ENCODE measurements around the gene CYP11A1.

CYP11A1 gene

DNA sequence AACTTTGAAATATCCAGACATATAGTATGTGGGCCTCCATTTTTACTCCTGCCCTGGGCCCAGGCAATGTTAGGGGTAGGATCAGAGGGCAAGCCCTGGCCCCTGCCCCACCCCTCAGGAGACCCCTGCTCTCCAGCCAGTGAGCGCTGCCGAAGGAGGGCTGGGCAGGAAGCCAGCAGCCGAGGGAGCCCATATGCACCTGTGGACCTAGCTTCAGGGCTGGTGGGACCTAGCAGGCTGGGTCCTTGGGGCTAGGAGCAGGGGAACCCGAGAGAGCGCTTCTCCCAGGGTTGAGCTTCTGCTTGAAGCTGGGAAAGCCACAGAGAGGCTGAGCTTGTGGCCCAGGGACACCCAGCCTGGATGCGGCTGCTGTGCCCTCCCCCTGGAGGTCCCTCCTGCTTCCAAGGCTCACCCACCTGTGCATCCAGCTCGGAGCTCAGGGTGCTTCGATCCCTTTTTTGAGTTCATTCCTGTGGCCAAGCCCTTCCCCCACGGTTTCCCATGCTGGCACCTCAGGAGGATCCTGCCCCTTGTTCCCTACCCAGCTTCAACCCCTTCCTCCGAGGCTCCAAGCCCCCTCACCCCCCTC is 21.0 kb upstream of the CYP11A1 start:
- H3K9me3 ChIP-seq (replicated peaks in 1 of 11) = no peaks in the 10 kb centered on the region
- peak overlapping the region in 1 of 11 experiments; percentile 46; a peak in 3 of 22 replicates for H3K27ac ChIP-seq
- H3K4me2 ChIP-seq = peak overlapping the region in 4 of 11 experiments; percentile 2 to 28 (median 10); a peak in 1 of 22 replicates
- TF ChIP-seq Cebpa-rat (IDR thresholded peaks at IDR 0.05) = no peak
- peaks cover 63 to 97% (median 78%) of the 10 kb centered on the region in 10 experiments for H3K4me1 ChIP-seq
- H3K27me3 ChIP-seq = no peaks in the 10 kb centered on the region
- H4K20me1 ChIP-seq = no peaks in the 10 kb centered on the region; a peak in 1 of 22 replicates
- no peak overlapping the region for H3K4me3 ChIP-seq
- H3K9ac ChIP-seq = 0 out of 22 replicates have a peak overlapping the region, but pooled peaks of 1 of the 11 experiments have one; percentile 18
- no peaks in the 10 kb centered on the region for H3K36me3 ChIP-seq

- peak overlapping the region in 5 of 11 experiments; percentile 18 to 60 (median 47); a peak in 6 of 22 replicates for H3K9ac ChIP-seq
Observed at GRCh38 chr15:74387621-74388362, 20.3 kb upstream of the CYP11A1 start.

GRCh38 chr15:74387141-74387541 is 19.7 kb upstream of the CYP11A1 start:
- H3K9me3 ChIP-seq (replicated peaks in 1 of 11) = no peaks in the 10 kb centered on the region
- peak overlapping the region; percentile 59 to 83 (median 75); a peak in 21 of 22 replicates for H3K4me2 ChIP-seq
- TF ChIP-seq Cebpa-rat (IDR thresholded peaks at IDR 0.05) = no peak
- H3K4me1 ChIP-seq = peaks cover 56 to 97% (median 88%) of the 10 kb centered on the region in 10 experiments
- H3K4me3 ChIP-seq = no peak overlapping the region
- H3K27me3 ChIP-seq = no peaks in the 10 kb centered on the region
- H4K20me1 ChIP-seq = no peaks in the 10 kb centered on the region; a peak in 1 of 22 replicates
- no peaks in the 10 kb centered on the region for H3K36me3 ChIP-seq
- H3K27ac ChIP-seq = peak overlapping the region in 6 of 11 experiments; percentile 2 to 68 (median 47); a peak in 10 of 22 replicates
- H3K9ac ChIP-seq = peak overlapping the region in 5 of 11 experiments; percentile 18 to 60 (median 47); a peak in 8 of 22 replicates

More at GRCh38 chr15:74387621-74388362, 20.3 kb upstream of the CYP11A1 start:
- H3K4me3 ChIP-seq = no peak overlapping the region
- H3K36me3 ChIP-seq = no peaks in the 10 kb centered on the region
- H3K4me1 ChIP-seq = peaks cover 63 to 97% (median 84%) of the 10 kb centered on the region in 10 experiments
- no peaks in the 10 kb centered on the region; a peak in 1 of 22 replicates for H4K20me1 ChIP-seq
- TF ChIP-seq Cebpa-rat (IDR thresholded peaks at IDR 0.05) = no peak
- no peaks in the 10 kb centered on the region for H3K27me3 ChIP-seq
- H3K4me2 ChIP-seq = peak overlapping the region in 9 of 11 experiments; percentile 63 to 83 (median 75); a peak in 17 of 22 replicates
- H3K27ac ChIP-seq = peak overlapping the region in 5 of 11 experiments; percentile 12 to 68 (median 58); a peak in 6 of 22 replicates
- H3K9me3 ChIP-seq (replicated peaks in 1 of 11) = no peaks in the 10 kb centered on the region

GRCh38 chr15:74386496-74387140 is 19.2 kb upstream of the CYP11A1 start:
- TF ChIP-seq Cebpa-rat (IDR thresholded peaks at IDR 0.05) = no peak
- Histone ChIP-seq H3K27me3 (no peaks in the 10 kb centered on the region), H3K36me3 (no peaks in the 10 kb centered on the region), H3K4me2 (peak overlapping the region; percentile 59 to 83 (median 75); a peak in 21 of 22 replicates), H3K4me1 (peaks cover 51 to 96% (median 84%) of the 10 kb centered on the region in 10 experiments), H3K9ac (peak overlapping the region in 5 of 11 experiments; percentile 18 to 60 (median 47); a peak in 9 of 22 replicates), H3K9me3 (replicated peaks in 1 of 11) (no peaks in the 10 kb centered on the region), H3K27ac (peak overlapping the region in 7 of 11 experiments; percentile 2 to 68 (median 36); a peak in 10 of 22 replicates), H4K20me1 (no peaks in the 10 kb centered on the region; a peak in 1 of 22 replicates), H3K4me3 (no peak overlapping the region)

- H3K4me1 ChIP-seq = peaks cover 42 to 87% (median 76%) of the 10 kb centered on the region in 10 experiments
- peak overlapping the region in 4 of 11 experiments; percentile 14 to 68 (median 32); a peak in 5 of 22 replicates for H3K27ac ChIP-seq
- no peaks in the 10 kb centered on the region for H3K27me3 ChIP-seq
- peak overlapping the region; percentile 59 to 83 (median 75) for H3K4me2 ChIP-seq
- no peak overlapping the region for H3K4me3 ChIP-seq
- no peak for TF ChIP-seq Cebpa-rat (IDR thresholded peaks at IDR 0.05)
- H3K9ac ChIP-seq = peak overlapping the region in 3 of 11 experiments; percentile 7 to 41 (median 22); a peak in 3 of 22 replicates
- H3K9me3 ChIP-seq (replicated peaks in 1 of 11) = no peaks in the 10 kb centered on the region
- H3K36me3 ChIP-seq = no peaks in the 10 kb centered on the region
- no peaks in the 10 kb centered on the region; a peak in 1 of 22 replicates for H4K20me1 ChIP-seq
Observed at GRCh38 chr15:74385733-74386132, 18.3 kb upstream of the CYP11A1 start.

DNA sequence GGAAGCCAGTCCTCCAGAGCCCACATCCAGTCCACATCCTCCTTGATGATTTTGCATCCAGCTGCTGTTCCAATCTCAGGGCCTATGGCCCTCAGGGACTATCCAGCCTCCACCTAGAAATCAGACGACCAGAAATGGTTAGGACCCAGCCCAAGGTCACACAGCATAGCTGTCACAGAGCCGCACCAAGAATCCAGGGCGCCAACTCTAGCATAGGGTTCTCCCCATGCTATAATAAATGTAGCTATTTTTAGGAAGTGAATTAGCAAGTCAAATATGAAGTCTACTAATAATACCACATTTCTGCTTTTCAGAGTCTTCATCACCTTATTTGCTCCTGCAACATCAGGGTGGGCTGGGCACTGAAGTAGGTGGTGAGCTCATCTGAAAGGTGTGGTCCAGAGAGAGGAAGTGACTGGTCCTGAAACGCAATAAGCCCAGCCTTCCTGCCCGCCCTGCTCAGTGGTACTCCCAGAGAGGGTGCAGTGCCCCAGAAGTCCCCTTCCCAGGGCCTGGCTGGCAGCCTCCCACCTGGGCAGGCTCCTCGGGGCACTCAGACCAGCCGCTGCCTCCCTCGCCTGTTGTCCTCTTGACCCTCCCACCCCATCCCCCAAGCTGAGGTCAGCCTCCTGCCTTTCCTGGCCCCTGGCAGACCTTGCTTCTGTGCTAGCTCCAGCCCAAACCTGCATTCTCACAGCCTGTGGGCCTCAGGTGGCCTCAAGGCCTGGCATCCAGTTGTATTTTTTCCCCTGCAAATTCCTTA is 17.6 kb upstream of the CYP11A1 start:
- no peaks in the 10 kb centered on the region for H3K9me3 ChIP-seq (replicated peaks in 1 of 11)
- no peaks in the 10 kb centered on the region; a peak in 1 of 22 replicates for H4K20me1 ChIP-seq
- H3K4me2 ChIP-seq = peak overlapping the region; percentile 59 to 83 (median 75)
- peak overlapping the region in 6 of 11 experiments; percentile 13 to 68 (median 32); a peak in 9 of 22 replicates for H3K27ac ChIP-seq
- peak overlapping the region in 2 of 11 experiments; percentile 22 to 41; a peak in 2 of 22 replicates for H3K9ac ChIP-seq
- no peaks in the 10 kb centered on the region for H3K27me3 ChIP-seq
- no peaks in the 10 kb centered on the region for H3K36me3 ChIP-seq
- no peak overlapping the region for H3K4me3 ChIP-seq
- TF ChIP-seq Cebpa-rat (IDR thresholded peaks at IDR 0.05) = no peak
- H3K4me1 ChIP-seq = peaks cover 37 to 80% (median 69%) of the 10 kb centered on the region in 10 experiments

- no peaks in the 10 kb centered on the region for H3K27me3 ChIP-seq
- H3K9me3 ChIP-seq (replicated peaks in 1 of 11) = no peaks in the 10 kb centered on the region
- peaks cover 37 to 76% (median 66%) of the 10 kb centered on the region in 10 experiments for H3K4me1 ChIP-seq
- TF ChIP-seq Cebpa-rat (IDR thresholded peaks at IDR 0.05) = no peak
- H3K27ac ChIP-seq = peak overlapping the region in 7 of 11 experiments; percentile 1 to 68 (median 13); a peak in 9 of 22 replicates
- H3K4me2 ChIP-seq = peak overlapping the region; percentile 59 to 83 (median 75)
- no peak overlapping the region for H3K4me3 ChIP-seq
- H4K20me1 ChIP-seq = no peaks in the 10 kb centered on the region; a peak in 1 of 22 replicates
- H3K9ac ChIP-seq = peak overlapping the region in 3 of 11 experiments; percentile 9 to 27 (median 21); a peak in 3 of 22 replicates
- no peaks in the 10 kb centered on the region for H3K36me3 ChIP-seq
Observed at GRCh38 chr15:74384566-74384880, 17.1 kb upstream of the CYP11A1 start.

All from BLaER1 treated with 17β-estradiol and CSF1 and Interleukin-3, amounts not matched to agents 10 nM and 100 nM (cell line).